A549 (cell line): ENCODE data around the gene GNG2.

Source experiments
- ATOH8 ChIP-seq: fragments of 250-450 bp; sonication (Bioruptor Pico); IDR thresholded peaks from 2 replicates; pipeline ENCODE4 v1.5.0; 2020; ENCODE audit warnings: low read depth, mild to moderate bottlenecking, moderate library complexity
- CHD2 ChIP-seq: fragments of 150-350 bp; IDR thresholded peaks from 2 replicates; pipeline ENCODE4 v1.6.1; 2014; ENCODE audit warnings: low read length; ENCODE audit not compliant: partially characterized antibody
- KDM1A ChIP-seq: fragments of 200-600 bp; sonication (generic); IDR thresholded peaks from 2 replicates; pipeline ENCODE4 v1.6.1; 2016; ENCODE audit warnings: low read depth, mild to moderate bottlenecking
- MYC ChIP-seq: IDR thresholded peaks from 2 replicates; pipeline ENCODE4 v1.6.1; 2012; ENCODE audit warnings: mild to moderate bottlenecking, inconsistent platforms, low read length, improper control_type of control experiment, borderline replicate concordance
- PHF8 ChIP-seq: fragments of 200-600 bp; sonication (generic); IDR thresholded peaks from 2 replicates; pipeline ENCODE4 v1.6.1; 2016; ENCODE audit warnings: low read depth, mild to moderate bottlenecking, antibody characterized with exemption, moderate library complexity, borderline replicate concordance
- RCOR1 ChIP-seq: fragments of 150-350 bp; IDR thresholded peaks from 2 replicates; pipeline ENCODE4 v1.6.1; 2014; ENCODE audit warnings: antibody characterized with exemption, low read length, low read depth
- SREBF2 ChIP-seq: fragments of 450-650 bp; IDR thresholded peaks from 2 replicates; pipeline ENCODE4 v1.6.1; 2014; ENCODE audit warnings: mild to moderate bottlenecking, moderate library complexity
- TF ChIP-seq, protein P1 (sequence below): fragments of >200 bp; sonication (Bioruptor Twin); formaldehyde crosslinking; IDR thresholded peaks from 3 replicates; pipeline ENCODE4 v1.5.1; 2016

DNA sequence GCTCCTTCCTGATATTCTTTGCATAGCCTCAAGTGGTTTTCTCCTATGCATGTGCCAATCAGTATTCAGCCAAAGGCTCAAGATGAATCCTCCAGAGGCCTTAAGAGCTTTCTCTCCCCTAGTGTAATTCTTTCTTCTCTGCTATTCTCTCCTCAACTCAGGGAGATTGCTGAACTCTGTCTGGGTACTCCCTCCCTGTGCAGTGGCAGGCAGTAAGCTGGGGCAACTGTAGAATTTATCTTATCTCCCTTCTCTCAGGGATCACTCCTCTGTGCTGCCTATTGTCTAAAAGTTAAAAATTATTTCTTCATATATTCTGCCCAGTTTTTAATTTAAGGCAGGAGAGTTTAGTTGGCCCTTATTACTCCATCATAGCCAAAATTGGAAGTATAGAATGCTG is 100.5 kb downstream of the GNG2 start:
- TF ChIP-seq, protein P1, sequence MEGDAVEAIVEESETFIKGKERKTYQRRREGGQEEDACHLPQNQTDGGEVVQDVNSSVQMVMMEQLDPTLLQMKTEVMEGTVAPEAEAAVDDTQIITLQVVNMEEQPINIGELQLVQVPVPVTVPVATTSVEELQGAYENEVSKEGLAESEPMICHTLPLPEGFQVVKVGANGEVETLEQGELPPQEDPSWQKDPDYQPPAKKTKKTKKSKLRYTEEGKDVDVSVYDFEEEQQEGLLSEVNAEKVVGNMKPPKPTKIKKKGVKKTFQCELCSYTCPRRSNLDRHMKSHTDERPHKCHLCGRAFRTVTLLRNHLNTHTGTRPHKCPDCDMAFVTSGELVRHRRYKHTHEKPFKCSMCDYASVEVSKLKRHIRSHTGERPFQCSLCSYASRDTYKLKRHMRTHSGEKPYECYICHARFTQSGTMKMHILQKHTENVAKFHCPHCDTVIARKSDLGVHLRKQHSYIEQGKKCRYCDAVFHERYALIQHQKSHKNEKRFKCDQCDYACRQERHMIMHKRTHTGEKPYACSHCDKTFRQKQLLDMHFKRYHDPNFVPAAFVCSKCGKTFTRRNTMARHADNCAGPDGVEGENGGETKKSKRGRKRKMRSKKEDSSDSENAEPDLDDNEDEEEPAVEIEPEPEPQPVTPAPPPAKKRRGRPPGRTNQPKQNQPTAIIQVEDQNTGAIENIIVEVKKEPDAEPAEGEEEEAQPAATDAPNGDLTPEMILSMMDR = no peak
- TF ChIP-seq CHD2 = no peak
- TF ChIP-seq PHF8 = no peak
- no peak for TF ChIP-seq SREBF2
- no peak for TF ChIP-seq RCOR1
- no peak for TF ChIP-seq KDM1A
- TF ChIP-seq MYC = no peak
- no peak for TF ChIP-seq ATOH8 (CRISPR knock-in tag)
